A673 (cell line): Measurements from ENCODE around the gene PLEKHG3. TPM values are rescaled to one million over a fixed set of nuclear protein-coding genes. Genes with fewer than 3 reads are reported as not detected.

ENCODE experiments used
- BruUV-seq: library from RNA; stranded (reverse); fragments of 400-500 nt; replicated peaks from 2 replicates; lab custom pipeline; 2021; lab: Mats Ljungman, UMichigan
- CTCF ChIA-PET: fragments of 300-600 bp; sonication (Branson Sonifier 250); formaldehyde crosslinking; loops from one replicate; lab custom pipeline; 2022; ENCODE audit warnings: antibody characterized with exemption; lab: Charles Lee
- POLR2A ChIA-PET: fragments of 300-600 bp; sonication (Branson Sonifier 250); formaldehyde crosslinking; loops from one replicate; lab custom pipeline; 2022; ENCODE audit warnings: antibody characterized with exemption; ENCODE audit not compliant: low non-redundant PET; lab: Charles Lee
- DNase-seq: peaks from one replicate; pipeline ENCODE4 v3.0.0-alpha.2; 2015; ENCODE audit warnings: low spot score
- H3K27ac ChIP-seq: fragments of 200-600 bp; sonication (generic); 2 replicates; pipeline ENCODE4 v1.5.1; 2016; ENCODE audit warnings: mixed run types, low read depth, mild to moderate bottlenecking, mixed read lengths, antibody characterized with exemption, low read length; ENCODE audit not compliant: poor library complexity, severe bottlenecking
- H3K27me3 ChIP-seq: fragments of 200-600 bp; sonication (generic); replicated peaks from 2 replicates; pipeline ENCODE4 v1.6.1; 2017; ENCODE audit warnings: mixed run types, low read depth, mild to moderate bottlenecking, mixed read lengths, antibody characterized with exemption, low read length; ENCODE audit not compliant: insufficient read depth, poor library complexity
- H3K36me3 ChIP-seq: fragments of 200-600 bp; sonication (generic); 2 replicates; pipeline ENCODE4 v1.6.1; 2016; ENCODE audit warnings: mixed run types, mild to moderate bottlenecking, mixed read lengths, antibody characterized with exemption, low read length; ENCODE audit not compliant: insufficient read depth, poor library complexity, severe bottlenecking
- H3K4me1 ChIP-seq: fragments of 200-600 bp; sonication (generic); 2 replicates; pipeline ENCODE4 v1.6.1; 2017; ENCODE audit warnings: mixed run types, mild to moderate bottlenecking, mixed read lengths, antibody characterized with exemption, low read length; ENCODE audit not compliant: insufficient read depth, poor library complexity, severe bottlenecking
- H3K4me3 ChIP-seq: fragments of 200-600 bp; sonication (generic); 2 replicates; pipeline ENCODE4 v1.5.1; 2016; ENCODE audit warnings: low read depth, mixed run types, mild to moderate bottlenecking, mixed read lengths, low read length; ENCODE audit not compliant: poor library complexity, severe bottlenecking
- H3K9me3 ChIP-seq: fragments of 200-600 bp; sonication (generic); 2 replicates; pipeline ENCODE4 v1.6.1; 2016; ENCODE audit warnings: mixed run types, low read depth, mild to moderate bottlenecking, mixed read lengths, antibody characterized with exemption, low read length; ENCODE audit not compliant: poor library complexity, severe bottlenecking
- CTCF ChIP-seq: fragments of 300-800, 200-600 bp; sonication (generic); conservative IDR thresholded peaks from 2 replicates; pipeline ENCODE4 v1.5.1; 2017; ENCODE audit warnings: low read depth, mild to moderate bottlenecking, antibody characterized with exemption, low read length, moderate library complexity, mixed read lengths
- EZH2 ChIP-seq: fragments of 200-600 bp; sonication (generic); IDR thresholded peaks from 2 replicates; pipeline ENCODE4 v1.6.1; 2017; ENCODE audit warnings: borderline replicate concordance, low read depth, mild to moderate bottlenecking, mixed read lengths, antibody characterized with exemption, low read length; ENCODE audit not compliant: poor library complexity, severe bottlenecking
- intact Hi-C: fragments of 100-400 bp; cut with micrococcal nuclease; formaldehyde crosslinking; loops from one replicate; pipeline ENCODE4 v1.10.0; 2022; ENCODE audit not compliant: unreplicated experiment
- total RNA-seq: library from RNA; stranded (reverse); gene quantifications from 2 replicates; pipeline ENCODE4 v1.2.3, GENCODE V29; 2021

Gene PLEKHG3
- total RNA-seq, 1 experiment from 2014 or later = 29.6 TPM

DNA sequence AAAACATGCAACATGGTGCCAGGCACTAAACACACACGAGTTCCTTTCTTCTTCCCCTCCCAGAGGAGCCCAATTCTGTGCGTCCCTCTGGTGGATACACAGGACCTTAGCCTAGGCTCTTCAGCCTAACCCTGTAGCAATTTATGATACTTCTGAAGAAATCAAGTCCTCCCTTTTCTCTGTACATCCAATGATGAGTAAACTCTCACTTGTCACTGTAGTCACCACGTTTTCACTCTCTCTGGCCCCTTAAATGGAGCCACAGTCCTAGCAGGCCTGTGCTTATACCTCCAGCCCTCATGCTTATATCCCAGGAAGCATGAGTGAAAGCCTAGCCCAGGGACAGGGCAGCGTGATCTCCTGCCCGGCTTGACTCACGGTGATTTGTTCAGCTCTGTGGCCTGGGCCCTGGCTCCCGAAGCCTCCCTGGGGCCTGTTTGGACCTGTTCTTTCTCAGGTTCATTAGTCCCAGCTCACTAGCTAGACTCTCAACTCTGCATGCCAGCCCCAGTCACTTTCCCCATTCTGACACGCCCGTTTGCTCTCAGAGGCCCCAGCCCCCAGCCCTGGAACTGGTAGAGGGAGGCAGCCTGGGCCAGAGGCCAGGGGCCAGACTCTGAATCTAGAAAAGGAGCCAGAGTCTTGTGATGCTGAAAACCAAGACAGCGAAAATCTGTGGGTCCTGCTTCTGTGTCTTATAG lies 24.1 kb upstream of the PLEKHG3 start:
- TF ChIP-seq CTCF = no peak
- no peak for TF ChIP-seq EZH2
- H3K4me3 ChIP-seq = no peak overlapping the region
- intact Hi-C loops = no loop called here
- CTCF ChIA-PET = no interaction called here
- no peak overlapping the region for H3K27ac ChIP-seq
- POLR2A ChIA-PET = no interaction called here
- H3K9me3 ChIP-seq = no peaks in the 10 kb centered on the region
- no peaks in the 10 kb centered on the region for H3K36me3 ChIP-seq
- BruUV-seq = no TSS peak
- no peaks in the 10 kb centered on the region for H3K27me3 ChIP-seq
- H3K4me1 ChIP-seq = no peaks in the 10 kb centered on the region
- no peak for DNase-seq

DNA sequence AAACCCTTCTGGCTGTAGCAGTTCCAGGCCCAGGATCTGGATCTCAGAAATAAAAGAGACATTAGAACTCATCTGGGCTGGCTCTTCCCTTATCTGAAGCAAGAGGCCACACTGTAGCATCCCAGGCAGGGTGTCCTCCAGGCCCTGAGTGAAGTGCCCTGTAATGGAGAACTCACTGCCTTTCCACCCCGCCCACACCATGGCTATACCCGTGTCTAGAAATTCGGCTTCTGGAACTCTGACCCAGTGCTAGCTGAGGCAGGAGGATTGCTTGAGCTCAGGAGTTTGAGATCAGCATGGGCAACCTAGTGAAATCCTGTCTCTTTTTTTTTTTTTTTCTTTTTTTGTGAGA lies 23.5 kb upstream of the PLEKHG3 start:
- H3K36me3 ChIP-seq = no peaks in the 10 kb centered on the region
- POLR2A ChIA-PET = no interaction called here
- H3K4me3 ChIP-seq = no peak overlapping the region
- intact Hi-C loops = no loop called here
- no peak for TF ChIP-seq EZH2
- no peak for TF ChIP-seq CTCF
- H3K27me3 ChIP-seq = no peaks in the 10 kb centered on the region
- no TSS peak for BruUV-seq
- DNase-seq = no peak
- no peaks in the 10 kb centered on the region for H3K4me1 ChIP-seq
- CTCF ChIA-PET = no interaction called here
- no peaks in the 10 kb centered on the region for H3K9me3 ChIP-seq
- no peak overlapping the region for H3K27ac ChIP-seq

DNA sequence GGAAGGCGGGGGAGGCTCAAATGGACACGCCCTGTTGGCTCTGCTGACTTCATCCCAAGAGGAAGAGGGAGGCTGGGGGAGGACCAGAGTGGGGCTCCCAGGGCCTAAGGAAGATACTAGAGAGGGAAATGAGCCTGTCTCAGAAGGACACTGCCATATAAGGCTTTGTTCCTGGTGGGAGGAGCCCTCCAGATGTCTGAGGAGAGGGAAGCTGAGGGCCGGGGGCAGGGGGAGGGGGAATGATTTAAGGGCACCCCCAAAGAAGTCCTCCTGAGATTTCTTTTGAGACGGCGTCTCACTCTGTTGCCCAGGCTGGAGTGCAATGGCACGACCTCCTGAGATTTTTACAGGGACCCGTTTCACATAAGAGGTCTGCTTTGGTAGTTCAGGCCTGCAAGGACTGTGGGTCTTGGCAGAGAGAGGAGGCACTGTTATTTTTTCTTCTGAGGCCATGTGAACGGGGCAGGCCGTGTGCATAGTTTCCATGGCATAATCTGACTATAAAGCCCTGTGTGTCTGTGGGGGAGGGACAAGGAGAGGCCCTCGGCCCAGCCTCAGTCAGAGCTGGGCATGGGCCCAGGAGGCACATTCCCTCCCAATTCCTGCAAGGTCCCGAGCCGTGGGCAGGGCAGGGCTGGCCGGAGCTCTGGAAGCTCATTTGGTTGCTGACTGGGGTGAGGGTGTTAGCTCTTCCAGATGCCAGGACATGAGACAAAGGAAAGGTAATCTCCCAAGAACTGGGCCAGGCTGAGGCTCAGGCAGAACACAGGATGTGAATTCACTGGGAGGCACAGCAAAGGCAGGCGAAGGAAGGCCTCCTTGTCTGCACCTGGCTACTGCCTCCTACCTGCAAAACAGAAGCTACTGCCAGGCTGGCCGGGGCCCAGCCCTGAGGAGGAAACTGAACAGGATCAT lies 22.2 kb upstream of the PLEKHG3 start:
- DNase-seq = no peak
- Histone ChIP-seq H3K9me3 (no peaks in the 10 kb centered on the region), H3K36me3 (no peaks in the 10 kb centered on the region), H3K27me3 (no peaks in the 10 kb centered on the region), H3K4me1 (no peaks in the 10 kb centered on the region), H3K4me3 (no peak overlapping the region), H3K27ac (no peak overlapping the region)
- CTCF ChIA-PET = no interaction called here
- no TSS peak for BruUV-seq
- POLR2A ChIA-PET = no interaction called here
- intact Hi-C loops = no loop called here
- TF ChIP-seq CTCF = no peak
- no peak for TF ChIP-seq EZH2
